Endothelial cell of umbilical vein (primary cell): Measurements from ENCODE around the gene IGFBP2.

ENCODE experiments used
- EZH2 ChIP-seq: IDR thresholded peaks from 2 replicates; pipeline ENCODE4 v1.6.1; 2012; ENCODE audit warnings: borderline replicate concordance, low read depth, mild to moderate bottlenecking, moderate library complexity, low read length, inconsistent platforms; ENCODE audit not compliant: severe bottlenecking
- JUN ChIP-seq: IDR thresholded peaks from 2 replicates; pipeline ENCODE4 v1.6.1; 2011; ENCODE audit warnings: borderline replicate concordance, low read depth; ENCODE audit not compliant: insufficient read length, insufficient read depth
- POLR2A ChIP-seq: IDR thresholded peaks from 2 replicates; pipeline ENCODE4 v1.6.1; 2012; ENCODE audit warnings: low read depth, mild to moderate bottlenecking, control low read depth, low read length
- POLR2AphosphoS5 ChIP-seq: IDR thresholded peaks from 2 replicates; pipeline ENCODE4 v1.6.1; 2012; ENCODE audit warnings: low read depth, mild to moderate bottlenecking, control low read depth, low read length, moderate library complexity; ENCODE audit not compliant: insufficient read depth
- TF ChIP-seq, protein P1 (sequence below), 2 donors: IDR thresholded peaks; 1 replicate in 1 of 2; 2 replicates in 1 of 2; pipeline ENCODE4 v1.5.1; 2011; ENCODE audit warnings: low read length in 2 of 2, mild to moderate bottlenecking in 2 of 2, moderate library complexity in 2 of 2, control low read depth in 1 of 2, inconsistent platforms in 1 of 2, low read depth in 1 of 2; ENCODE audit not compliant: insufficient read depth in 1 of 2; ENCODE audit errors: extremely low read depth in 1 of 2
- TF ChIP-seq, protein P2 (sequence below): IDR thresholded peaks from 2 replicates; pipeline ENCODE4 v1.6.1; 2011; ENCODE audit not compliant: insufficient read depth, insufficient read length

DNA sequence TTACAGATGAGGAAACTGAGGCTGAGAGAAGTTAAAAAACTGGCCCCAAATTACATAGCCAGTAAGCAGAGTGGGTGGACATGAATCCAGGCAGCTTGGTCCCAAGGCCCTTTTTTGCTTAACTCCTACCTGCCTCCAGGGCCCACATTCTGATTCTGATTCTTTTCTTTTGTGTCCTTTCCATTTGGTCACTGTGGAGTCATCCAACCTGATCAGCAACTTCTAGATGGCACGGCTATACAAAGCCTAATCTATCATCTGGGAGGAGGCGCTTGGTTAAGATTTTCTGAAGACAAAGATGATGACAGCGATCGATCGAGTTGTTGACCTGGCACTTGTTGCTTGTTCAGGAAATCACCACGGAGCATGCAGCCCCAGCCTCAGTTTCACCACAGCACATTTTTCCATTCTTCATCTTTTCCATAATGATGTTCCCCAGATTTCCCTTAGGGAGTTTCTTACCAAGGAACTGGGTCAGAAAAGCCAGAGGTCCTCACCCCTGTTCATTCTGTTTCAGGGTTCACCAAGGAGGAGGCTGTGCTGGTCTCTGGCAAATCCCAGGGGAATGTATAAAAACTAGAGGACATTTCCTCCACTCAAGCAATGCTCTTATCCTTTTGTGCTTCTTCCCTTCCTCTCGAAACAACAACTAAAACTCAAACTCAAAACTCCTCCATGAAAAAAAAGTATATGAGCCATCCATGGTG is 6.9 kb upstream of the IGFBP2 start:
- TF ChIP-seq POLR2A (no peak), EZH2 (no peak), JUN (no peak), POLR2AphosphoS5 (no peak)
- TF ChIP-seq, protein P1, sequence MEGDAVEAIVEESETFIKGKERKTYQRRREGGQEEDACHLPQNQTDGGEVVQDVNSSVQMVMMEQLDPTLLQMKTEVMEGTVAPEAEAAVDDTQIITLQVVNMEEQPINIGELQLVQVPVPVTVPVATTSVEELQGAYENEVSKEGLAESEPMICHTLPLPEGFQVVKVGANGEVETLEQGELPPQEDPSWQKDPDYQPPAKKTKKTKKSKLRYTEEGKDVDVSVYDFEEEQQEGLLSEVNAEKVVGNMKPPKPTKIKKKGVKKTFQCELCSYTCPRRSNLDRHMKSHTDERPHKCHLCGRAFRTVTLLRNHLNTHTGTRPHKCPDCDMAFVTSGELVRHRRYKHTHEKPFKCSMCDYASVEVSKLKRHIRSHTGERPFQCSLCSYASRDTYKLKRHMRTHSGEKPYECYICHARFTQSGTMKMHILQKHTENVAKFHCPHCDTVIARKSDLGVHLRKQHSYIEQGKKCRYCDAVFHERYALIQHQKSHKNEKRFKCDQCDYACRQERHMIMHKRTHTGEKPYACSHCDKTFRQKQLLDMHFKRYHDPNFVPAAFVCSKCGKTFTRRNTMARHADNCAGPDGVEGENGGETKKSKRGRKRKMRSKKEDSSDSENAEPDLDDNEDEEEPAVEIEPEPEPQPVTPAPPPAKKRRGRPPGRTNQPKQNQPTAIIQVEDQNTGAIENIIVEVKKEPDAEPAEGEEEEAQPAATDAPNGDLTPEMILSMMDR (IDR thresholded peaks at IDR 0.05; ENCODE audit: extremely low read depth in 1 of 2, insufficient read depth in 1 of 2, low read depth in 1 of 2, low read length in 2 of 2) = no peak
- TF ChIP-seq, protein P2, sequence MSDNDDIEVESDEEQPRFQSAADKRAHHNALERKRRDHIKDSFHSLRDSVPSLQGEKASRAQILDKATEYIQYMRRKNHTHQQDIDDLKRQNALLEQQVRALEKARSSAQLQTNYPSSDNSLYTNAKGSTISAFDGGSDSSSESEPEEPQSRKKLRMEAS = no peak
